Testis (tissue), 3 donors: ENCODE results near the gene TGFBR2. TPM values are rescaled to one million over a fixed set of nuclear protein-coding genes. Genes with fewer than 3 reads are reported as not detected.

ENCODE experiments used
- DNase-seq: peaks from one replicate; pipeline ENCODE4 v3.0.0-alpha.2; 2019
- H3K27ac ChIP-seq, 2 donors: fragments of 200-600 bp; sonication (generic); one replicate each; pipeline ENCODE4 v1.5.1; 2019
- H3K27me3 ChIP-seq: fragments of 200-600 bp; sonication (generic); one replicate; pipeline ENCODE4 v1.5.1; 2019
- H3K36me3 ChIP-seq: fragments of 200-600 bp; sonication (generic); one replicate; pipeline ENCODE4 v1.5.1; 2017; ENCODE audit warnings: low read depth; ENCODE audit errors: missing control alignments
- H3K4me1 ChIP-seq: fragments of 200-600 bp; sonication (generic); one replicate; pipeline ENCODE4 v1.5.1; 2019
- H3K4me3 ChIP-seq, 2 donors: fragments of 200-600 bp; sonication (generic); one replicate each; pipeline ENCODE4 v1.5.1; 2017 to 2019
- H3K9me3 ChIP-seq: fragments of 200-600 bp; sonication (generic); one replicate; pipeline ENCODE4 v1.5.1; 2017
- POLR2A ChIP-seq: fragments of 450-650 bp; IDR thresholded peaks from one replicate; pipeline ENCODE4 v1.6.1; 2017; ENCODE audit warnings: antibody characterized with exemption, mild to moderate bottlenecking, moderate library complexity
- WGBS, 2 donors: methylation state at CpG; one replicate each; pipeline ENCODE4 v1.1.5; 2018; 5-methylcytosine and 5-hydroxymethylcytosine counted together
- intact Hi-C: fragments of 100-400 bp; cut with DNase I; formaldehyde crosslinking; loops from one replicate; pipeline ENCODE4 v1.15.1; 2023; ENCODE audit warnings: low total_unique reads
- polyA plus RNA-seq: library from polyadenylated mRNA; stranded (reverse); fragments of 350-450 nt; fragmentation: Illumina TruSeq; extraction: RNeasy Lipid Tissue Mini Kit (QIAGEN cat#74804); gene quantifications from one replicate; pipeline ENCODE4 v1.2.3, GENCODE V29; 2014; ENCODE audit warnings: low read depth, low replicate concordance; ENCODE audit not compliant: insufficient read depth
- total RNA-seq, 2 donors: library from RNA; depleted of rRNA; stranded (reverse); fragments of >200 nt; gene quantifications; one replicate each; pipeline ENCODE4 v1.2.3, GENCODE V29; 2016
- TF ChIP-seq, protein P1 (sequence below), 3 experiments: fragments of 450-650 bp in 2 of 3; fragments of 200-600 bp in 1 of 3; sonication (generic) in 1 of 3; IDR thresholded peaks; one replicate each; pipeline ENCODE4 v1.5.1; 2016 to 2019; ENCODE audit warnings: antibody characterized with exemption in 3 of 3, mild to moderate bottlenecking in 2 of 3, moderate library complexity in 1 of 3

Gene TGFBR2
- total and polyA plus RNA-seq, 3 donors from 2014 or later, result 18.7 to 35.3 (median 26.1) TPM

DNA sequence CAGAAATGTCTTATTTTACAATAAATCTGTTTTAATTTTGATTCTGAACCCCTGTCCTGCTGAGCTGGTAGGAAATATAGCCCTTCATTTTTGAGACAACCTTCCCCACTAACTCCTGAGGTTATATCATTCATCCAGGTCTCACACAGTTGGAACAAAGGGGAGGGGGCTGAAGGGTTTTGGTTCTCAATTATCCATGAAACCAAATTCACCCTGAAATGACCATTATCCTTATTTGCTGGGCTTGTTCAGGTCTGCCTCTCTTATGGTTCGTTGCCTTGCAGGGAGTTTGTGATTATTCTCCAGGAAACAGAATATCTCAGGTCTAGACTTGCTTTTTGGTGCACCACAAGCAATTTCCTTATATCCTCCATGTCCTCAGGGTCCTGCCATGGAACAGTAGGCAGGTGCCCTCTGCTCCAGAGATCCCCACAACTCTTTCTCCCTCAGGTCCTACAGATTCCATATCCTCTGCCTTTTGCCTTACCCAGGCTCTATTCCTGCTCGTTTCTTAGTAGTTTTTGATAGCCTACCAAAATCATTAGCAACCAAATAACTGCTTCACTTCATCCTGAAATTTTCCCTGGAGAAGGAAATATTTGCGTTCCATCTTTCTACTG, 94.4 kb downstream of the TGFBR2 start:
- Histone ChIP-seq H3K4me1 (no peaks in the 10 kb centered on the region), H3K27ac (no peak overlapping the region), H3K4me3 (no peak overlapping the region), H3K9me3 (no peaks in the 10 kb centered on the region), H3K27me3 (no peaks in the 10 kb centered on the region), H3K36me3 (no peaks in the 10 kb centered on the region)
- intact Hi-C loops, result no loop called here
- 91 to 94% methylated on average over 3 of the region's 3 CpGs for WGBS, 2 donors
- TF ChIP-seq, protein P1, sequence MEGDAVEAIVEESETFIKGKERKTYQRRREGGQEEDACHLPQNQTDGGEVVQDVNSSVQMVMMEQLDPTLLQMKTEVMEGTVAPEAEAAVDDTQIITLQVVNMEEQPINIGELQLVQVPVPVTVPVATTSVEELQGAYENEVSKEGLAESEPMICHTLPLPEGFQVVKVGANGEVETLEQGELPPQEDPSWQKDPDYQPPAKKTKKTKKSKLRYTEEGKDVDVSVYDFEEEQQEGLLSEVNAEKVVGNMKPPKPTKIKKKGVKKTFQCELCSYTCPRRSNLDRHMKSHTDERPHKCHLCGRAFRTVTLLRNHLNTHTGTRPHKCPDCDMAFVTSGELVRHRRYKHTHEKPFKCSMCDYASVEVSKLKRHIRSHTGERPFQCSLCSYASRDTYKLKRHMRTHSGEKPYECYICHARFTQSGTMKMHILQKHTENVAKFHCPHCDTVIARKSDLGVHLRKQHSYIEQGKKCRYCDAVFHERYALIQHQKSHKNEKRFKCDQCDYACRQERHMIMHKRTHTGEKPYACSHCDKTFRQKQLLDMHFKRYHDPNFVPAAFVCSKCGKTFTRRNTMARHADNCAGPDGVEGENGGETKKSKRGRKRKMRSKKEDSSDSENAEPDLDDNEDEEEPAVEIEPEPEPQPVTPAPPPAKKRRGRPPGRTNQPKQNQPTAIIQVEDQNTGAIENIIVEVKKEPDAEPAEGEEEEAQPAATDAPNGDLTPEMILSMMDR (IDR thresholded peaks at IDR 0.05), result no peak
- TF ChIP-seq POLR2A, result no peak
- no peak for DNase-seq

DNA sequence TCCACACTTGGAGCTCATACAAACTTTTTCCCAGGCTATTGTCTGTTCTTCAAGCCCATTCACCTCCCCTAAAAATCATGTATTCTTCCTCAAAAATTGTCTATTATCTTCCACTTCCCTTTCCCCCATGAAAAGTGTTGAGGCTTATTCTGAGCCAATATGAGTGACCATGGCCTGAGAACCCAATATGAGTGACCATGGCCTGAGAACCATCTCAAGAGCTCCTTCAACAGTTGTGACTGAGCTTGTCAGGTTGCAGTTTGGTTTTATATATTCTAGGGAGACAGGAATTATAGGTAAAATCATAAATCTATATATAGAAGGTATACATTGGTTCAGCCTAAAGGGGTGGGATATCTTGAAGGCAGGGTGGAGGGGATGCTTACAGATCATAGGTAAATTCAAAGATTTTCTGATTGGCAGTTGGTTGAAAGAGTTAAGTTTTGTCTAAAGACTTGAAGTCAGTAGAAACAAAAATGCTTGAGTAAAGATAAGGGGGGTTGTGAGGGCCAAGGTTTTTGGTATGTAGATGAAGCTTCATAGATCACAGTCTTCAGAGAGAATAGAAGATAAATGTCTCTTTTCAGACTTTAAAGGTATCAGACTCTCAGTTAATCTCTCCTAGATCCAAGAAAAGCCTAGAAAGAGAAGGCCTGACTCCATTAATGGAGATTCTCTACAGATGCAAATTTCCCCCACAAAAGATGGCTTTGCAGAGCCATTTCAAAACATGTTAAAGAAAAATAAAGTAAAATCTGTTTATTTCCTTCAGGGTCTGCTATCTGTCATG, 95.8 kb downstream of the TGFBR2 start:
- H3K4me3 ChIP-seq, result no peak overlapping the region
- intact Hi-C loops, result no loop called here

DNA sequence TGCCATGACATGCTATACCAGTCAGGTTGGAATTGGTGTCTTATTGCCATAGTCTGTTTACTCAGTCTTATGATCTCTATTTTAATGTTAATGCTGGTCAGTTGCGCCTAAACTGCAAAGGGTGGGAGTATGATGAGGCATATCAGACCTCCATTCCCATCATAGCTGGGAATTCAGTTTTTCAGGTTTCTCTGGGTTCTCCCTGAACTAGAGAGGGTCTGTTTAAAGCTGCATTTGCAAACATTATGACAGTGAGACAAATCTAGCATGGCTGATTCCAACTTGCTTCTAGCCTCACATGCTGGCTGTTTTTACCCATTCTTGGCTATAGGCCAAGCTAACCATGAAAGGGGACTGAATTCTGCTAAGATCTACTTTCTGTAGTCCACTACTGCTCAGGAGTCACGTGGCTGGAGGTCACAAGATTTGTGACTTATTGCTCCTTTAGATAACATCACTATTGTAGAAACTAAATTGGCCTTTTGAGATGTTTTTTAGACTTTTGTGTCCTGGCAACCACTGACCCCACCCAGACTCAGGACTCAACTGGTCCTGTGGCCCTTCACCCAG, 96.5 kb downstream of the TGFBR2 start:
- H3K36me3 ChIP-seq, result no peaks in the 10 kb centered on the region
- TF ChIP-seq POLR2A, result no peak
- TF ChIP-seq, protein P1 (IDR thresholded peaks at IDR 0.05), result no peak
- no peak overlapping the region for H3K4me3 ChIP-seq
- H3K27ac ChIP-seq, result no peak overlapping the region
- 88 to 89% methylated on average over 2 of the region's 2 CpGs for WGBS, 2 donors
- DNase-seq, result no peak
- H3K4me1 ChIP-seq, result no peaks in the 10 kb centered on the region
- no peaks in the 10 kb centered on the region for H3K27me3 ChIP-seq
- H3K9me3 ChIP-seq, result no peaks in the 10 kb centered on the region
- intact Hi-C loops, result no loop called here

More for the DNA sequence above, 95.8 kb downstream of the TGFBR2 start:
- H3K27me3 ChIP-seq, result no peaks in the 10 kb centered on the region
- H3K36me3 ChIP-seq, result no peaks in the 10 kb centered on the region
- no peak for DNase-seq
- no peak overlapping the region for H3K27ac ChIP-seq
- H3K4me1 ChIP-seq, result no peaks in the 10 kb centered on the region
- TF ChIP-seq, protein P1 (IDR thresholded peaks at IDR 0.05), result no peak
- no peak for TF ChIP-seq POLR2A
- H3K9me3 ChIP-seq, result no peaks in the 10 kb centered on the region

DNA sequence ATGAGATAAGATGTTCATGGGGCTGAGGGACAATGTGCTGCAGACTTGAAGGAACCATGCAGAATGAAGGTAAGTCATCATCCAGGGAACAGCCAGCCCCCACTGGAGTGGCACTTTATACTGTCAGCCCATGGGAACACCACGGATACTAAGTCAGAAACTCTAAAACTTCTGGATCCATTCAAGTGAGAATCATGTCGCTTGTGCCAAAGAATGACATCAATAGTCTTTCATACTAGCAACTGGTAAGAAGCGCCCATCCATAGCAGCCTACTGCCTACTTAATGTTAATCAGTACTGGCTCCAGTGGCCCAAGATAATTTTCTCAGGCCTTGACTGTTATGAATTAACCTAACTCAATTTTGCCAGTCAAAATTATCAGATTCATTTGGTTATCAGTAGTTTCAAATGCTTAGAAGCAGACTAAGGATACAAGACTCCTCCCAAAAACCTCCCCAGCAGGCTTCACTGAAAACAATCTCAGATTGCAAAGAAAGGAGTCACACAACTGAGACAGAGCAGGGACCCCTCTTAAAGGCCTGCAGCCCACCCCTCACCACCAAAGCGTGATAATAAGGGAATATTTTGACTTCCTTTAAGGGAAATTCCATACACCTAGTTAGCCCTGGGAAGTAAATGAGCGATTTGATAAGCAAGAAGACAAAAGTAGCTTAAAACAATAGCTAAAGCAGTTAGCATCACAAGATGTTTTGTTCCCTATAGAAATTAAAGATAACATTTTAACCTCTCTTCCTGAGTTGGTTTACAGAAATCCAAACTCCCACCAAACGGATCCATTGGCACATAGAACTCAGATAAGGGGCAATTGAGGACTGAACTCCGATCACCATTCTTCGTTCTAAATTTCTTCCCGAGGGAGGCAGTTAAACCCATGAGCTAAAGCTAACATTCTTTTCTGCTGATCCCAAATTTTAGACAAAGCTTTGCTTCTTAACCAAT, 98.8 kb downstream of the TGFBR2 start:
- TF ChIP-seq POLR2A, result no peak
- TF ChIP-seq, protein P1 (IDR thresholded peaks at IDR 0.05), result no peak
- intact Hi-C loops, result no loop called here
- Histone ChIP-seq H3K9me3 (no peaks in the 10 kb centered on the region), H3K36me3 (no peaks in the 10 kb centered on the region), H3K4me1 (no peaks in the 10 kb centered on the region), H3K4me3 (no peak overlapping the region), H3K27ac (no peak overlapping the region), H3K27me3 (no peaks in the 10 kb centered on the region)
- 91 to 93% methylated on average over 9 of the region's 9 CpGs for WGBS, 2 donors
- DNase-seq, result no peak
